ENCODE measurements around the gene MAN2C1.
"Not testable (repeated sequence)": the region's sequence is repeated elsewhere in the genome, so short reads cannot be mapped to it uniquely, and the experiment has no call there.

The MAN2C1 gene

DNA sequence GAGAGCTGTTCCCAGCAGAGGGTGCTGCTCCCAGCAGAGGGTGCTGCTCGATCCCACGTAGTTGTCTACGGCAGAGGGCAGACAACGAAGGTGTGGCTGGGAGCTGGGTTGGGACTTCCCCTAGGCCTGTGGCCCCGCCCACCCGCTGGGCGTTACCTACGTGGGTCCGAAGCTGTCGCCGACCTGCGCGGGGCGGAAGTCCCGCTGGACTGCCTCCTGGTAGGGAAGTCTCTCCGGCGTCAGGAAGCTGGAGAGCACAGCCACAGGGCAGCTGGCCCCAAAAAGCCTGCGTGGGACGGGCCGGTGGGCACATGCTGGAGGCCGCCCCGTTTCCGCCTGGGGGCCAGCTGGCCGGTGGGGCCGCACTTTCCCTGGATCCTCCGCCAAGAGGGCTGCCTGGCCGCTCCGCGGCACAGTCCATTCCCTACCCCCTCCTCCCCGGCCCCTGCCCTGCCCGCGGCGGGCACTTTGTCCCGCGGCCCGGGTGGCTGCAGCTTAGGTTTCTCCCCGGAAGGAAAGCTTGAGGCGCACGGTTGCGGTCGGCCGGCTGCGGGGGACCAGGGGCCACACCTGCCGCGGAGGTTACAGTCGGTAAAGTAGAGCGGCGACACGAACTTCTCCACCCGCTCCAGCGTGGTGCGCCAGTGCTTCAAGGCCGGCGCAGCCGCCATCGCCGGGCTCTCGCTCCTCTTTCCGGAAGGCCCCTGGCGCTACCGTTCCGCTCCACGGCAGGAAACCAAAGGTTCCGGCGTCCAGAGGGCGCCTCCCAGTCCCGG is at the start of gene MAN2C1:
Gene MAN2C1, minus strand, starts transcription at position 695 of the 776 bp plus-strand sequence. Its CDS starts 24 bp downstream, at position 671.
- DNase-seq, result peak; percentile 30

DNA sequence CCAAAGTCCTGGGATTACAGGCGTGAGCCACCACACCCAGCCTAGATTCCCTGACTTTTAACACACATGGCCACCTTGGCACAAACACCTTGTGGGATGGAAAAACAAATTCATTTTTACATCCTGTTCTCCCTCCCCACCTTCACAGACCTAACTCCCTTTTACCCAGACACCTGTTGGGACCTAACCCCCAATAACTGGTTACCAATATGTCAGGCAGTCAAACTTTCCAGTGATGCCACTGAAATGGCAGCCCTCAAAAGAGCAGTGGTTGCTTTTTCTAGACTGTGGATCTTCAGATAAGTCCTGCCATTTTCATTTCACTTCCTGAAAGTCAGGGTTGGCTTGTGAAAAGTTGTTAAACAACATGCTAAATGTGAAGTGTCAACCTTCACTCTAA is 48.2 kb upstream of the MAN2C1 start:
- DNase-seq, result no peak

DNA sequence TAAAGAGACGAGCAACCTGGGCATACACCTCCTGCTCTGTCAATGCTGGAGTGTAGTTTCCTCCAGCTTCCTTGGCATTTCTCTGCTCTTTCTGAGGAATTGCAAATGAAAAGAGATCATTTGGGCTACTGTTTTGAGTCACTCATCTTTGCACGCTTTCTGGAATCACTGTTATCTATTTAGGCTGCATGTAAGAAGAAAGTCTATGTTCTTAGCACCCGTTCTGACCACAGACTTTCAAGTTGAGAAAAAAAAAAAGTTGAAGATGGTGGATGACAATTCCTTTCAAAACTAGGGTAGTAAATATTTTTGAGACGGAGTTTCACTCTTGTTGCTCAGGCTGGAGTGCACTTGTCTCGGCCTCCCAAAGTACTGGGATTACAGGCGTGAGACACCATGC is 41.8 kb upstream of the MAN2C1 start:
- no peak for DNase-seq

DNA sequence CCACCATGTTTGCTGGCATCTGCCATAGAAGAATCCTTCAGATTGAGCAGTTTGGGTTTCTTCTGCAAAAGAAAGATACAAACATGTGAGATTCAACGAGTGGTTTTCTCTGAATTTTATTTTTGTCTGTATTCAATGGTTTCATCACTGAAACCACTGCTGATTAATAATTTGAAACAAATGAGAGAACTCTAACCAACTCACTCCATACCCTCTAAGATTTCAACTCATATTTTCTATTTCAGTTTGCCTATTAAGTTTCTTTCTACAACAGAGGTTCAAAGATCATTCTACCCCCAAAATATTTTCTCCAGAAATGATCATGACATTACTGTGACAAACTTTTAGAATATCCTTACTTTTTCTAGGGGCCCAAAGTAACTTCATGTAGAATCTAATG is 38.7 kb upstream of the MAN2C1 start:
- no peak for DNase-seq

DNA sequence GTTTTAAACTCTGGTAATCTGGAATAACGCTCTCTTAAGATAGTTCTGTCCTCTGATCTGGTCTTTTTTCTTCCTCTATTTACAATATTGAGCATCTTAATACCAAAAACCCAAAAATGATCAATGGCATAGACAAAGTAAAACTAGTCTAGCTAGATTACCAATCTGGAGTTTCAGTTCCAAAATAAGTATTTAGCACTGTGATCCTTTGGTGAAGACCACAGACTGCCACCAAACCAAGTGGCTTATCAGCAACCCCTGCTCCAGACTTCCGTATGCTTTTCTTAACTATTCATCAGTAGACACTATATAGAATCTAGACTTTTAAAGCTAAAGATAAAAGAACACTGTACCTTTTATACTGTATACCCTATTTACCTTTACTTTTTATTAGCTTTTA is 35.5 kb upstream of the MAN2C1 start:
- no peak for DNase-seq

DNA sequence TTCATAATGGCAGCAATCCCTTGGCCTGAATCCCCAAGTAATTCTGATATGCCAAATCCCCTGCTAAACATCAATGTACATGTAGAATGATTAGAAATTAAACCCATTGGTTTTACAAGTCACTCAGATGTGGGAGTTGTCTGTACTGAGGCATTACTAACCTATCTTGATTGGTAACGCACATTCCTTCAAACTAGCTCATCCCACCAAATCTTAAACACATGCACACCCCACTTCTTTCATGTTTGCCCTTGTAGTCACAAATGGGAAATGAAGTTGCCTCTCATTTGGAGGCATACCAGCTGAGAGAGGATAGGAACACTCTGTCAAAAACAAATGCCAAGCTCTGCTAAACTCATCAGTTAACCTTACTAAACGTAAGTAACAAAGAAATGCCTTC is 29.1 kb upstream of the MAN2C1 start:
- DNase-seq, result no peak

DNA sequence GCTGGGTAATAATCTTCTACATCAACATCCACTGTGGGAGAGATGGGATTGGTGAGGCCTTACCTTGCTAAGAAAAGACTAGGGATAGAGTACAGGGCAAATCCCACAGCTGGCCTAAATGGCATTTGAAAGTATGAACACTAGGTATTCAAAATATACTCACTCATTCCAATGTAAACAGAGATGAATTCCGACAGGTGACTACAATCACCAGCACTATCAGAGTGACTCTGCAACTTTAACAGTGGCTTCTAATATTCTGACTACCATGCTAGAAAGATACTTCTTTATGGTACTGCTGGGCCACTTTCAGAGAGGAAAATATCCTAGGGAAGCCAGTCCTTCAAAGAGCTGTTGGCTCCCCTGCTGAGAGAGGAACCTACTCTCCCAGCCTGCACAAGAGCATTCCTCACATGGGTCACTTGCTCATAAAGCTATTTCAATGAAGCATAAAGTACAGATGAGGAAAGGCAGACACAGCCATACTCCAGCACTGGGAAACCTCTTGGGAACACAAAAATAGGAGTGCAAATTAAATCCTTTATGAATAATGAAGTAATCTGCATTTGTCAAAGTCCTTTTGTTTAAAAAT is 21.5 kb upstream of the MAN2C1 start:
- DNase-seq, result no peak

DNA sequence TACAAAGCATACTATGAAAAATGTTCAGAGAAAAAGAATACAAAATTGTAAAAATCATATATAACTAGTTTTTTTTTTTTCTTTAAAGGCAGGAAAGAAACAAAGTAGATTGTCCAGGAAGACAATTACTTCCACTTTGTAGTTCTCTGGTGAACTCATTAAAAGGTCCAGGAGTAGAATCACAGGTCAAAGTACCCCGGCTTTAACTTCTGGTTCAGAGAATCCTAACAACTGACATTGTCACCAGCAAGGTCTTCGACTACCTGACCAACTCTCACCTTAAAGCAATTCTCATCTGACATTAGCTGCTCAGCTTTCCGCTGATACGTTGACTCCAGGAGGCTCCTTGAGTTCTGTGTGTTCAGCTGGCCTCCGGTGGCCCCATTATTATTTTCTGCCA is 15.6 kb upstream of the MAN2C1 start:
- not testable (repeated sequence) for DNase-seq

DNA sequence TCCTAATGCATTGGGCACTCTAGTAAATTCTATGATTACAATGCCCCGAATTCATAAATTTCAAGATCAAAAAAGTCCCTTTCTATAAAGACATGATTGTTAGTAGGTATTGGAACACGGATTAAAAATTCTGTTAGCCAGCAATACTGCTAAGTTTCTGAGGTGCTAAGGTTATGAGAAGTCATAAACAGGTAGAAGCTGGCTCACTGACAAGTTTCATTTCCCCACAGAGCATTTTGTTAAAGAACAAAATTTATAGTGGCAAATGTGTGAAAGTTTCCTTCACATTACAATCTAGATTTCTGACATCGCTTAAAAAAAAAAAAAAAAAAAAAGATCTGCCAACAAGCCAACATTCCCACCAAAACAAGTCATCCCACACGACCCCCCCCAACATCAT is 12.4 kb upstream of the MAN2C1 start:
- no peak for DNase-seq

DNA sequence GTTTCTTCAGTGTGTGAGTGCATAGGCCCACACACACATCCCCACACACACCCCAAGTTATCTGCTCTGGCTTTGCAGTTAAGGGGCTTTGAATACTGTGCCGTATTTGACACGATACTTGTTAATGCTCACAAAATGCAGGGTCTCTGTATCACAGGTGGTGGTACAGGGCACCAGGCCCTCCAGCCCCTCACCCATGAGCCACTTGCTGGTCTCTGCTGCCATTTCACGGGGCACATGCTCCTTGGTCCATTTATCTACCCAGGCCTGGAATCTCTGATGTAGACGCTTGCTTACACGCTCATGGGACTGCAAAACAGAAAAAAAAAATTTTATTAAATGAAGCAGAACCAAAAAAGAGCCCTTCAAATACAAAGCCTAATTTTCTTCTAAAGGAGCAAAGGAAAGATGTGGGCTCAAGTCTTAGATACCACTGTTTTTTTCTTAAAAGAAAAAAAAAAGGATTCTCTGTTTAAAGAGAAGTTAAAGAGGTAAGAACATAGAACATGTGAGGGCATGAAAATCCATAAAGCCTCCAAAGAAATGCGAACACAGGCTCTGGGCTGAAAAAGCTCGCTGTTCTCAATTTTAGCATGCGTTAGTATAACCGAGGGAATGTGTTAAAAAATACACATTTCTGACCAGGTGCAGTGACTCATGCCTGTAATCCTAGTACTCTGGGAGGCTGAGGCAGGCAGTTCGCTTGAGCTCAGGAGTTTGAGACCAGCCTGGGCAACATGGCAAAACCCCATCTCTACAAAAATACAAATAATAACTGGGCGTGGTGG is 3.7 kb upstream of the MAN2C1 start:
- DNase-seq, result no peak

DNA sequence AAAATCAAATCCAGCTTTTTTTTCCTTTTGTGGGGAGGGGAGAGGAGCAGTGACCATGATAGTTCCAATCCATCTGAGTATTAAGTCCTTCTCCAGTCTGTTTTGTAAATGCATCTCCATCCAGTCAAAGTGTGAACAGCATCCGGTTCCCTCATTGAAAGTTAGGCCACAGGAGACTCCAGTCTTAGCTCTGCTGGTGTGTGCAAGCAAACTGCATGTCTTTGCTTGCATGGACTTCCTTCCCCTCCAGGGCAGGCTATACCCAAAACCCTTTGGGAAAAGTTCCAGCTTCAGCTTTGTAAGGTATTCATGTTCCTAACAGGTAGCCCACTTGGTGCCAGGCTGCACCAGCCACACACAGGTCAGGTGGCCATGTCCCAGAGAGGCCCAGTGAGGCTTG is 3.1 kb upstream of the MAN2C1 start:
- DNase-seq, result no peak

DNA sequence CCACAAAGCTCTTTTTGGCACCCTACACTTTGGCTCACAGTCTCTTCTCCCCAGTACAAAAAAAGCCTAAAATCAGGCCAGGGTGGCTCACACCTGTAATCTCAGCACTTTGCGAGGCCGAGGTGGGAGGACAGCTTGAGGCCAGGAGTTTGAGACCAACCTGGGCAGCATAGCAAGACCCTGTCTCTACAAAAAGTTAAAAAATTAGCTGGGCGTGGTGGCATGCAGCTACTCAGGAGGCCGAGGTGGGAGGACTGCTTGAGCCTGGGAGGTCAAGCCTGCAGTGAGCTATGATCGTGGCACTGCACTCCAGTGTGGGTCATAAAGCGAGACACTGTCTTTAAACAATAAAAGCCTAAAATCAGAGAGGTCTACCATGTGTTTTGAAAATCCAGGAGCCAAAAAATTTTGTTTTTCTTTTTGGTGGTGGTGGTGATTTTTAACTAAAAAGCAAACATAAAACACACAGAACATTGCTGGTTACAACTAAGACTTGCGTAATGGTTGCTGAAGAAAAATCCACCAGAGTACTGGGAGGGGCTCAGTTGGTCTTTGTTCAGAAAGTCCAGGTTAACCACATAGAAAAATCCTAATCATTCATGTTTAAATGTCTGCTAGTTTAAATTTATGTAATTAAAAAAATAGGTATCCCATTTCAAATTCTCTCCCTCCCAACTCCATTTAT is 1.6 kb upstream of the MAN2C1 start:
- no peak for DNase-seq

DNA sequence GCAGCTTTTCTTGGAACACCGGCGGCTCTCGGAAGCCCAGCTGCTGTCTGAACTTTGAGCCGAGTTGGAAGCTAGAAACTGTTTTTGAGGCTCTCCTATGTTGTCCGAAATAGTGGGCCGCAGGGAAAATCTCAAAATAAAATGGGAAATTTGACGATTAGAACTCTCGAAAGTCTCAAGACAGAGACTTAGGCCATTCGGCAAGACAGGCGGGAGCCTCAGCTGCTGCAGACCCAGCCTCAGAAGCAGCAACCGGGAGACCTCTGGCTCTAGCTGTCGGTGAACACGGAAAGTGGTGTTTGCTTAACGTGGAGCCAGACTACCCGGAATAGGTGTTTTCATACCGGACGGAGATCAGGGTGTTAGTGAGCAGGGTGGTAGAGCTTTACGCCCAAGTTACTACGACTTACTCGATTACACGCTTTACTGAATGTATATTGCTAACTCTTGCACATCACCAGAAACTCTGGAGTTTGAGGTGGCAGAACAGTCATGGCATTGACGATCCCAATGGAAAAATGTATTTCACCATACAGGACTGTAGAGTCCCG is 357 bp upstream of the MAN2C1 start:
- DNase-seq, result no peak

DNA sequence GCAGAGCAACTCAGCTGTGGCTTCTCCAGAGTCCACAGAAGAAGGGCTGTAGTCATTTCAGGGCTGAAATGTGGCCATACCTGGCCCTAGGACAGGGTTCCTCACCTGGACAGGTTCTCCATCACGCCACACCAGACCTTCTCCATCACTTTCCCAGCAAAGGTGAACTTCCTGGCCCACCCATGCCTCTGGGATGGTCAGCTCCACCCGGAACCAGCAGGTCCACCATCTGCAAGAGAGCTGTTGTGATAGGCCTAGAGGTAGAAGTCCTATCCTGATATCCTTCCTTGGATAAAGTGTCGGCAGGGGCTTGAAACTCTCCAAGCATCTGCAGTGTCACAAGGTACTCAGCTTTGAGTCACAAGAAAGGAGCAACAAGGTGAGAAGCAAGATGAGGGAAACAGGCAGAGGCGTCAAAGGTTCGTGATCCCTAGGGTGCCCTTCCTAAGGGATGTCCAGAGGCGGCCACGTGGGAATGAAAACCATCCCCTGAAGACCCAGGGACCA is 948 bp downstream of the MAN2C1 start:
- no peak for DNase-seq

DNA sequence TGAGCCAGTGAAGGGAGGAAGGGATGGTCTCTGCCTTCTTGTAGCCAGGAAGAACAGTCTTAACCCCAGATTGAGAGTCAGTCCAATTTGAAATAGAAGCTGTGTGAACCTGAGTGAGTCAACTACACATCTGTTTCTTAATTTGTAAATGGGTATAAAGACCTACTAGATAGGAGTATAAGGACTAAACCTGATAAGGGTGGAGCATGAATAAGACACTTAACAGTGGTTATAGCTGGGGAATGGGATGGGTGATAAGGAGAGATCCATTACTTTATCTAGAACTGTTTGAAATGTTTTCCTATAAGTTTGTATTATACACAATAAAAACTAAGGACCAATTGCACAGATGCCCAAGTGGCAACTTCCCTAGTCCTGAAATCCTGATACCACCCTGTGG is 1.4 kb downstream of the MAN2C1 start:
- DNase-seq, result no peak

DNA sequence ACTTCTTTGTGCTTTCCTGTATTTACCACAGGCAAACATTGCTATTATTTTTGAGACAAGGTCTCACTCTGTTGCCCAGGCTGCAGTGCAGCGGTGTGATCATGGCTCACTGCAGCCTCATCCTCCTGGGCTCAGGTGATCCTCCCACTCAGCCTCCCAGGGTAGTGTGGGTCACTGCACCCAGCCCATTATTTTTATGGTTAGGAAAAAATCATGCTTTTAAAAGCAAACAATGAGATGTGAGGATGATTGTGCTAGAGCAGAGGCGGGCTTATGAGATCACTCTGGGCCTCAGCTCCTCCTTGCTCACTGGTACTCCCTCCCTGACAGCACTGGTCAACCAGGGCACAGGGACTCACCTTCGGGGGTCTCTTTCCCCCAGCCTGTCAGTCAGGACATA is 2.2 kb downstream of the MAN2C1 start:
- no peak for DNase-seq

DNA sequence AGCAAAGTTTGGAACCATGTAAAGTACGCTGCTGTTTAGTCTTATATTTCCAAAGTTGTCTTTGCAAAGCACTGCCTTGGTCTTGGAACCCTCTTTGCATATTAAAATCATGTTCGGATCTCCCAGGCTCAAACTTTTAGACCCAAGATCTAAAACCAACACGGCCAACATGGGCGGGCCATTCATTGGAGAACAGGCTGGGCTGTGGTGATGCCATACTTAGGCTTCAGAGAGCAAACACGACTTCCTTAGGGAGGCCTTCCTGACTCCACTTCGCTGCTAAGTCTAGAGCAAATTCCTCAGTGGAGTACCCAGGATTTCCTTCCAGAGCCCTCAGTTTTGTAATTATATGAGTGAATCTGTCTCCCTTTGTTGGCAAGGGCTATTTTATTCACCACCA is 3.5 kb downstream of the MAN2C1 start:
- DNase-seq, result no peak

DNA sequence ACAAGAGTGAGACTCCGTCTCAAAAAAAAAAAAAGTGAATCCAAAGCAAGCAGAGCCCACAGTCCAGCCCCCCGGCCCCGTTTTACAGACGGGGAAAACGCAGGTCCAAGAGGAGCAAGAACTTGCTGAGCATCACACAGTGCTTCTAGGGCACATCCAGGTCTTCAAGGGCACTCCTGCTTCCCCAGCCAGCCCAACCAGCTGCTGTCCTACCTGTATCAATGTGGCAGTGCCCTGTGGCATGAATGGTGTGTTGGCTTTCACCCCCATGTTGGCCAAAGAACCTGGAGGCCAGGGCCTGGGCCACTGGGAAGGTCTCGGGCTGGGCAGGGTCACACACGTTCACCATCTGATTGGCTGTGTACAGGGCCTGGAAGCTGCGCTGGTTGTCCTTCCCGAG is 4.6 kb downstream of the MAN2C1 start:
- DNase-seq, result no peak

DNA sequence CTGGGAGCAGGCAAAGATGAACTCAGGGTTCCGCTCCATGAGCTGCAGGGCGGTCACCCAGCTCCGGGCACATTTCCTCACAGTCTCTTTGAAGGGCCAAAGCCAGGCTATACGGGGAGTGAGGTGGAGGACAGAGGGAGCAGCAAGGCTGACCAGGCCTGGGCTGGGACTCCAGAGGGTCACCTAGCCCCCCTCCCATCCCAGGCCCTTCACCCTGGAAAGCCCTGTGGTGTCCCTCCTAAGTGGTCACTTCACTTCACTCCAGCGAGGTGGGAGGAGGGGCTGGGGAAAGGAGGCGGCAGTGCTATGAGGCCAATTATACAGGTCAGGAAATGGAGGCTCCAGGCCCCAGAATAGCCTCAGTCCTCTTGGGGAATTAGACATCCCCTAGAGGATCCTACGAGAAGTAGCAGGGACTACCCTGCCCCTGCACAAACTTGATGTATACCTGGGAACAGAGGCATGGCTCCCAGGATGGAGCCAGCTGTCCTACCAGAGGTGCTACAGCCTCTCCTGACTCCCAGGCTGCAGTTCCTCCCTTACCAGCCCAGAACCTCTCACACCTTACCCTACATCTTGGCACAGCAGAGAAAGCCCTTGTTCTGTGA is 5.7 kb downstream of the MAN2C1 start:
- DNase-seq, result no peak

DNA sequence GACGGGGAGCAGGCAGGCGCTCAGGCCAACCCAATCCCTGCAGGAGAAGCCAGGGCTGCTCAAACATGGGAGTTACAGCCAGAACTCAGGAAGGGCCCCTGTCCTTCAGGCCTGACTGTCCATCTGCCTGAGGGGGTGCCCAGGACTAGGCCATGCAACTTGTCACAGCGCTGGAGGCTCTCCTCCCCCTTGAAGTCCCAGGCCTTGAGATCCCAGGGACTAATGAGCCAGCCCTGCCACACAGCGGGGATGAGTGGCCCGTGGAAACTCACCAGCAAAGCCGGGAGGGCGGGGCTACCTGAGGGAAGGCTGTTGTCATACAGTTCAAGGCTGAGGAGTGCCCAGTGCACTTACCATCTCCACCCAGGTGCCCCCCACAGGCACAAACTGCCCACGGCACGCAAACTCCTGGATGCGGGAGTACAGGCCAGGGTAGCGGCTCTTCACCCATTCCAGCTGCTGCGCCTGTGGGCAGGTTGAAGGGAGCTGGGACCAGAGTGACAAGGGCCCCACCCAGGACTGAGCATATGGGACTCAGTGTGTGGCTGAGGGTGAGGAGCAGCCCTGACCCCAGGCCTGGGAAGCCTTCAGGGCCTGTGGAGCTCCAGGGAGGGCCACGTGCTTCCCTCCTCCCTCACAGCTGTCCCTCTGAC is 6.3 kb downstream of the MAN2C1 start:
- DNase-seq, result no peak

DNA sequence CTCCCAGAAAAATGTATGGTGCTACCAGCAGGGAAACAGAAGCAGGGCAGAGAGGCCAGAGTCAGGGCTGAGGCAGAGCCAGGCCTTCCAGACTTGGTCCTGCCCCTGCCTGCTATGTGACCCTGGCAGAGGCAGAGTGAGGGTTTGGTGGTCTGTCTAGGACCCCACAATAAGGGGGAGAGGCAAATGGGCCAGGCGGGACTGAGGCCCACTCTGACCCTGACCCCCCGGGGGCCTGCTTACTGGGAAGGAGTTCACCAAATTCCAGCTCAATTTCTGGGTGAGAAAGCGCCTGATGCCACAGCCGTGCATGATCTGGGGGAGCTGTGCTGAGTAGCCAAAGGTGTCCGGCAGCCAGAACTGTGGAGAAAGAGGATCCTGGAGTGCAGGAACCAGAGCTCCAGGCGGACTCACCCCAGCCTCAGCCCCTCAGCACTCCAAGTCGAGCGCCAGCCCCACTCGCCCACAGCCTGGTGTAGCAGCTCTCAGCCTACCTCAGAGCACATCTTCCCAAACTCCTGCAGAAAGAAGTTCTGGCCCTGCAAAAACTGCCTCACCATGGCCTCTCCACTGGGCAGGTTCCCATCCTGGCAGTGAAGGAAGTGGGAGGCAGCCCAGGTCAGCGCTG is 6.9 kb downstream of the MAN2C1 start:
- DNase-seq, result no peak
